ENCODE measurements around the gene METTL9. TPM values are rescaled to one million over a fixed set of nuclear protein-coding genes. Genes with fewer than 3 reads are reported as not detected.
A peak's percentile ranks its signal among the peaks of the same experiment; 100 is the strongest.

Gene METTL9
- total RNA-seq, 4 donors from 2014 or later, result 73.5 to 231 (median 131) TPM

DNA sequence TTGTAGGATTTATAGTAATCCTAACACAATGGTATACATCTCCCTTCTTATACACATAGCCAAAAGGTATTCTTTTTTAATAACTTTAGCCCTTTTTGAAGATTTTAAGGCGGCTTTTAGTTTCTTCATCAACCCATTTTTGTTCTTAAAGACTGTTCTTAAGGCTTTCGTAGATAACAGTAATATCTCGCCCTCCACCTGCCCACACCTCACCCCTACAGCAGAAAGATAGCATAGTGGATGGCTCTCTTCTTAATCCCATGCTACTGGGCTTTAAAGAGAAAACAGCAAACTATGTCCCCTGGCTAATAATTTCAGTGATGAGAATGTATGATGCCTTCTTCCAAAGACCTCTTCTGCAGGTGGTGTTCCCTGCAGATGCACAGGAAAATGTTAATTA lies 44.4 kb downstream of the METTL9 start:
- no peak for DNase-seq
- H3K4me3 ChIP-seq, result no peak overlapping the region
- no peak overlapping the region for H3K27ac ChIP-seq
- no peaks in the 10 kb centered on the region for H3K36me3 ChIP-seq
- no peaks in the 10 kb centered on the region for H3K27me3 ChIP-seq
- no peaks in the 10 kb centered on the region for H3K9me3 ChIP-seq
- TF ChIP-seq CTCF (IDR thresholded peaks at IDR 0.05) (no peak), POLR2A (IDR thresholded peaks at IDR 0.05) (no peak)
- no peaks in the 10 kb centered on the region for H3K4me1 ChIP-seq
- intact Hi-C loops (cut with DNase I; ENCODE audit: low total_unique reads), result no loop called here

DNA sequence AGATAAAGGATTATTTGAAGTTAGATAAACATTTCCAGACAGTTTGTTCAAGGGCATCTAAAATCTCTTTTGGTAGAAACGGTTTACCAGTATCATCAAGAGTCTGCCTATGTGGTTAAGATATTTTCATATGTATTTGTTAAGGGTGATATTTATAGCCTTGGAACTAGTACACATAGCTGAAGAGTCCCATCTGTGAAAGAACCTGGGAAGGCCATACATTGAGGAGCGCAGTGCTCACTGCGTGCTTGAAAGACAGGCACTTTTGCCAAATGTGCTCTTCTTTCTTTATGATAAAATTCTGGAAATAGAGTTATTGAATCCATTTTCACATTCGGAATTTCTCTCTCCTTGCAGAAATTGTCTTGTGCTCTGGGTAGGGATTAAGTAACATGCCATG lies 45.3 kb downstream of the METTL9 start:
- Histone ChIP-seq H3K36me3 (no peaks in the 10 kb centered on the region), H3K4me1 (no peaks in the 10 kb centered on the region), H3K9me3 (no peaks in the 10 kb centered on the region), H3K27ac (peak overlapping the region; percentile 46 to 53), H3K4me3 (no peak overlapping the region), H3K27me3 (no peaks in the 10 kb centered on the region)
- no peak for DNase-seq
- intact Hi-C loops (cut with DNase I; ENCODE audit: low total_unique reads), result no loop called here
- TF ChIP-seq CTCF (IDR thresholded peaks at IDR 0.05), result no peak
- TF ChIP-seq POLR2A (IDR thresholded peaks at IDR 0.05), result no peak

DNA sequence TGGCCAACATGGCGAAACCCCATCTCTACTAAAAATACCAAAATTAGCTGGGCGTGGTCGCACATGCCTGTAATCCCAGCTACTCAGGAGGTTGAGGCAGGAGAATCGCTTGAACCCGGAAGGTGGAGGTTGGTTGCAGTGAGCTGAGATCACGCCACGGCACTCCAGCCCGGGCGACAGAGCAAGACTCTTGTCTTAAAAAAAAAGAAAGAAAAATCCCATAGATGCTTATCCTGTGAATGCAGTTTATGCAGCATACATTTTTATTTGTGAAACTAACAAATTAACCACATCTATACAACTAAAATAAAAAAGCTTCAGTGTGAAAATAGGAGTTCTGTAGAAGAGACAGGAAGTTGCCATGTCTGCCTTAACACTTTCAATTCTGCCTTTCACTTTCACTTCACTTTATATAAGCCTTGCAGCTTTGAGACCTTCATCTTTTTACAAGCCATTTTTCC lies 45.9 kb downstream of the METTL9 start:
- H3K4me1 ChIP-seq, result no peaks in the 10 kb centered on the region
- intact Hi-C loops (cut with DNase I; ENCODE audit: low total_unique reads), result no loop called here
- H3K4me3 ChIP-seq, result peak overlapping the region; percentile 18

DNA sequence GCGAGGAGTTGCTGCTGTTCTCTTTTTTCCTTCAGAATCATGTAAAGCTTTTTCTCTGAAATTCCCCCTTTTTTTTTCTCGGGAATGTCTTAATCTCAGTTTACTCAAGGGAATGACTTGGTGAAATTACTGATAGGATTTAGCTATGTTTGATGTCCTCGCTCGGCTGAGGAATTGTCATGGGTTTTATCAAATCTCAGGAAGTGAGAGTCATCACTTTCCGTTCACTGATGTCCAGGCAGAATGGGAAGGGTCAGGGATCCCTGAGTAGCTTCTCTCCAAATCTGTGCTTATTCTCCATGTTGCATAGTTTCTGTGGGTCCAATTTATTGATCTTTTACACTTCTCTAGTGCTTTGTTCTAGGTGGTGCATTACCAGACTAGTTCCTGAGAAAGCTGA lies 46.7 kb downstream of the METTL9 start:
- no peak for DNase-seq
- Histone ChIP-seq H3K9me3 (no peaks in the 10 kb centered on the region), H3K4me1 (no peaks in the 10 kb centered on the region), H3K27me3 (no peaks in the 10 kb centered on the region), H3K36me3 (no peaks in the 10 kb centered on the region), H3K4me3 (peak overlapping the region in 1 of 2 donors; percentile 18), H3K27ac (peak overlapping the region; percentile 46 to 53)
- intact Hi-C loops (cut with DNase I; ENCODE audit: low total_unique reads), result no loop called here
- TF ChIP-seq POLR2A (IDR thresholded peaks at IDR 0.05) (no peak), CTCF (IDR thresholded peaks at IDR 0.05) (no peak)

More for the DNA sequence above, 45.9 kb downstream of the METTL9 start:
- no peak for DNase-seq
- Histone ChIP-seq H3K27ac (peak overlapping the region; percentile 46 to 53), H3K36me3 (no peaks in the 10 kb centered on the region), H3K9me3 (no peaks in the 10 kb centered on the region), H3K27me3 (no peaks in the 10 kb centered on the region)
- TF ChIP-seq POLR2A (IDR thresholded peaks at IDR 0.05), result no peak
- TF ChIP-seq CTCF (IDR thresholded peaks at IDR 0.05), result no peak

GRCh38 chr16:21646721-21647561 lies 47.6 kb downstream of the METTL9 start:
- H3K27me3 ChIP-seq, result no peaks in the 10 kb centered on the region
- H3K4me1 ChIP-seq, result no peaks in the 10 kb centered on the region
- no peaks in the 10 kb centered on the region for H3K36me3 ChIP-seq
- peak overlapping the region; percentile 46 to 53 for H3K27ac ChIP-seq
- no peak for TF ChIP-seq CTCF (IDR thresholded peaks at IDR 0.05)
- no peak for TF ChIP-seq POLR2A (IDR thresholded peaks at IDR 0.05)
- H3K9me3 ChIP-seq, result no peaks in the 10 kb centered on the region
- intact Hi-C loops (cut with DNase I; ENCODE audit: low total_unique reads), result no loop called here
- no peak for DNase-seq
- H3K4me3 ChIP-seq, result no peak overlapping the region

All from uterus (tissue), 4 donors.